CD14-positive monocyte (primary cell): ENCODE measurements around the gene BRSK2. TPM values are rescaled to one million over a fixed set of nuclear protein-coding genes. Genes with fewer than 3 reads are reported as not detected.

ENCODE experiments used
- DNase-seq, 3 donors: peaks; one replicate each; pipeline ENCODE4 v3.0.0-alpha.2; 2011 to 2022
- H2AFZ ChIP-seq: 2 replicates; pipeline ENCODE4 v1.6.0; 2012; ENCODE audit warnings: mild to moderate bottlenecking, low read depth, low read length, inconsistent platforms; ENCODE audit not compliant: insufficient read depth, poor library complexity, severe bottlenecking
- H3K27ac ChIP-seq, 2 donors: 1 replicate in 1 of 2; 2 replicates in 1 of 2; pipeline ENCODE4 v1.5.1; 2012 to 2013; ENCODE audit warnings: low read length in 2 of 2, control low read depth in 1 of 2, inconsistent platforms in 1 of 2, low read depth in 1 of 2, mild to moderate bottlenecking in 1 of 2
- H3K27me3 ChIP-seq, 2 donors: one replicate each; pipeline versions ENCODE4 v1.6.0 to v1.6.1; 2011 to 2013; ENCODE audit warnings: low read length in 2 of 2; ENCODE audit not compliant: control insufficient read depth in 2 of 2, insufficient read depth in 2 of 2
- H3K36me3 ChIP-seq, 2 donors: replicated peaks in 1 of 2; 1 replicate in 1 of 2; 2 replicates in 1 of 2; pipeline versions ENCODE4 v1.5.1 to v1.6.1; 2012 to 2013; ENCODE audit warnings: low read length in 2 of 2, control low read depth in 1 of 2, inconsistent platforms in 1 of 2, mild to moderate bottlenecking in 1 of 2; ENCODE audit not compliant: insufficient read depth in 2 of 2, control insufficient read depth in 1 of 2
- H3K4me1 ChIP-seq, 2 donors: 1 replicate in 1 of 2; 2 replicates in 1 of 2; pipeline versions ENCODE4 v1.5.1 to v1.6.1; 2012 to 2013; ENCODE audit warnings: low read length in 2 of 2, control low read depth in 1 of 2, inconsistent platforms in 1 of 2, mild to moderate bottlenecking in 1 of 2, moderate library complexity in 1 of 2; ENCODE audit not compliant: insufficient read depth in 2 of 2, control insufficient read depth in 1 of 2
- H3K4me2 ChIP-seq: replicated peaks from 2 replicates; pipeline ENCODE3; 2012; ENCODE audit warnings: low read length, moderate library complexity, mild to moderate bottlenecking; ENCODE audit not compliant: poor library complexity, severe bottlenecking; ENCODE audit errors: extremely low read depth
- H3K4me3 ChIP-seq, 3 experiments: fragments of 200-600 bp in 1 of 3; sonication (generic) in 1 of 3; replicated peaks in 1 of 3; 1 replicate in 2 of 3; 2 replicates in 1 of 3; pipeline ENCODE4 v1.5.1; 2011 to 2013; ENCODE audit warnings: low read length in 3 of 3, mild to moderate bottlenecking in 3 of 3, control low read depth in 2 of 3, low read depth in 2 of 3, inconsistent platforms in 1 of 3, moderate library complexity in 1 of 3
- H3K79me2 ChIP-seq: 2 replicates; pipeline ENCODE4 v1.6.0; 2012; ENCODE audit warnings: mild to moderate bottlenecking, control low read depth, inconsistent platforms, low read length, moderate library complexity; ENCODE audit not compliant: insufficient read depth
- H3K9ac ChIP-seq: 2 replicates; pipeline ENCODE4 v1.6.0; 2017; ENCODE audit warnings: low read length, mild to moderate bottlenecking; ENCODE audit not compliant: insufficient read depth, poor library complexity, severe bottlenecking
- H3K9me3 ChIP-seq, 2 donors: replicated peaks in 1 of 2; 1 replicate in 1 of 2; 2 replicates in 1 of 2; pipeline versions ENCODE4 v1.5.1 to v1.6.1; 2012 to 2013; ENCODE audit warnings: low read length in 2 of 2, control low read depth in 1 of 2; ENCODE audit not compliant: control insufficient read depth in 1 of 2, insufficient read depth in 1 of 2
- H4K20me1 ChIP-seq: 2 replicates; pipeline ENCODE4 v1.6.0; 2012; ENCODE audit warnings: mild to moderate bottlenecking, low read length, control low read depth, moderate library complexity; ENCODE audit not compliant: insufficient read depth
- H3K27ac Mint-ChIP-seq, 7 donors: one replicate each; pipeline ENCODE4 v1.8.0; 2020; ENCODE audit warnings: mild to moderate bottlenecking in 7 of 7, mixed read lengths in 7 of 7, moderate library complexity in 6 of 7, inconsistent platforms in 2 of 7
- H3K27me3 Mint-ChIP-seq, 3 donors: one replicate each; pipeline ENCODE4 v1.8.0; 2021 to 2022; ENCODE audit warnings: low read depth in 3 of 3, mild to moderate bottlenecking in 3 of 3, mixed read lengths in 3 of 3, moderate library complexity in 3 of 3, inconsistent platforms in 1 of 3
- H3K36me3 Mint-ChIP-seq, 2 donors: one replicate each; pipeline ENCODE4 v1.8.0; 2020; ENCODE audit warnings: mixed read lengths in 2 of 2, inconsistent platforms in 1 of 2, mild to moderate bottlenecking in 1 of 2
- H3K4me1 Mint-ChIP-seq: one replicate; pipeline ENCODE4 v1.8.0; 2020; ENCODE audit warnings: mild to moderate bottlenecking, mixed read lengths
- H3K4me3 Mint-ChIP-seq, 2 donors: one replicate each; pipeline ENCODE4 v1.8.0; 2020; ENCODE audit warnings: mild to moderate bottlenecking in 2 of 2, mixed read lengths in 2 of 2, moderate library complexity in 1 of 2
- H3K9me3 Mint-ChIP-seq, 7 donors: one replicate each; pipeline ENCODE4 v1.8.0; 2020 to 2022; ENCODE audit warnings: mixed read lengths in 7 of 7, mild to moderate bottlenecking in 6 of 7, moderate library complexity in 6 of 7, inconsistent platforms in 2 of 7
- WGBS: methylation state at CpG from one replicate; pipeline ENCODE4 v1.1.5; 2013; ENCODE audit warnings: missing lambda C conversion rate; ENCODE audit not compliant: insufficient coverage; 5-methylcytosine and 5-hydroxymethylcytosine counted together
- intact Hi-C, 2 donors: fragments of 100-400 bp; cut with micrococcal nuclease; formaldehyde crosslinking; loops; one replicate each; pipeline versions ENCODE4 v1.15.0 to v1.15.1; 2023
- polyA plus RNA-seq, 3 donors: library from polyadenylated mRNA; depleted of rRNA in 1 of 3; unstranded in 2 of 3; stranded (reverse) in 1 of 3; fragments of 300-500 nt in 2 of 3; fragments of >200 nt in 1 of 3; fragmentation: Illumina TruSeq in 2 of 3; gene quantifications; 1 replicate in 2 of 3; 2 replicates in 1 of 3; pipeline ENCODE4 v1.2.3, GENCODE V29; 2012 to 2021
- TF ChIP-seq, protein P1 (sequence below): fragments of 200-600 bp; IDR thresholded peaks from one replicate; pipeline ENCODE4 v1.8.0; 2022; ENCODE audit warnings: antibody characterized with exemption, mild to moderate bottlenecking

The BRSK2 gene
- polyA plus RNA-seq, 3 donors = 0.13 TPM; not detected in 2

DNA sequence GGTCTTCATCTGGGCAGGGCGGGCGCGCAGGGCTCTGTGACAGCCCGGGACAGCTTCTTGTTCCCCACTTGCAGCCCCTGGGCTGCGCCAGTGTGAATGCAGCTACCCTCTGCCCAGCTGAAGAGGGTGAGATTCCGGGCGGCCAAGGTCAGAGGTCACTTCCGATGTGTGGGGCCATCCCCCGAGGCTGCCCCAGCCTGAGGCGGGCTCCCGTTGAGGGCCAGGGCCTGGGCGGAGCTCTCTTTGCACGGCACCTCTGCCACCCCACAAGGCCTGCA lies 72.9 kb downstream of the BRSK2 start:
- no peaks in the 10 kb centered on the region for H3K4me1 Mint-ChIP-seq
- TF ChIP-seq, protein P1, sequence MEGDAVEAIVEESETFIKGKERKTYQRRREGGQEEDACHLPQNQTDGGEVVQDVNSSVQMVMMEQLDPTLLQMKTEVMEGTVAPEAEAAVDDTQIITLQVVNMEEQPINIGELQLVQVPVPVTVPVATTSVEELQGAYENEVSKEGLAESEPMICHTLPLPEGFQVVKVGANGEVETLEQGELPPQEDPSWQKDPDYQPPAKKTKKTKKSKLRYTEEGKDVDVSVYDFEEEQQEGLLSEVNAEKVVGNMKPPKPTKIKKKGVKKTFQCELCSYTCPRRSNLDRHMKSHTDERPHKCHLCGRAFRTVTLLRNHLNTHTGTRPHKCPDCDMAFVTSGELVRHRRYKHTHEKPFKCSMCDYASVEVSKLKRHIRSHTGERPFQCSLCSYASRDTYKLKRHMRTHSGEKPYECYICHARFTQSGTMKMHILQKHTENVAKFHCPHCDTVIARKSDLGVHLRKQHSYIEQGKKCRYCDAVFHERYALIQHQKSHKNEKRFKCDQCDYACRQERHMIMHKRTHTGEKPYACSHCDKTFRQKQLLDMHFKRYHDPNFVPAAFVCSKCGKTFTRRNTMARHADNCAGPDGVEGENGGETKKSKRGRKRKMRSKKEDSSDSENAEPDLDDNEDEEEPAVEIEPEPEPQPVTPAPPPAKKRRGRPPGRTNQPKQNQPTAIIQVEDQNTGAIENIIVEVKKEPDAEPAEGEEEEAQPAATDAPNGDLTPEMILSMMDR = no peak
- intact Hi-C loops = no loop called here
- Histone ChIP-seq H3K4me2 (no peak overlapping the region), H3K36me3 (peaks cover 0 to 7% of the 10 kb centered on the region in 2 donors), H3K4me1 (no peaks in the 10 kb centered on the region), H3K27me3 (no peaks in the 10 kb centered on the region), H4K20me1 (no peaks in the 10 kb centered on the region), H3K27ac (no peak overlapping the region), H2AFZ (no peak overlapping the region), H3K9me3 (peaks cover 0 to 27% of the 10 kb centered on the region in 2 donors), H3K79me2 (no peaks in the 10 kb centered on the region), H3K4me3 (no peak overlapping the region), H3K9ac (no peak overlapping the region)
- peaks cover 0 to 5% (median 0%) of the 10 kb centered on the region in 3 donors for H3K27me3 Mint-ChIP-seq
- H3K36me3 Mint-ChIP-seq = peaks cover 16 to 17% of the 10 kb centered on the region in 2 donors
- WGBS = 97% methylated on average over 13 of the region's 13 CpGs
- DNase-seq = no peak
- no peak overlapping the region for H3K27ac Mint-ChIP-seq
- peaks cover 7 to 21% (median 12%) of the 10 kb centered on the region in 7 donors for H3K9me3 Mint-ChIP-seq
- H3K4me3 Mint-ChIP-seq = no peak overlapping the region

DNA sequence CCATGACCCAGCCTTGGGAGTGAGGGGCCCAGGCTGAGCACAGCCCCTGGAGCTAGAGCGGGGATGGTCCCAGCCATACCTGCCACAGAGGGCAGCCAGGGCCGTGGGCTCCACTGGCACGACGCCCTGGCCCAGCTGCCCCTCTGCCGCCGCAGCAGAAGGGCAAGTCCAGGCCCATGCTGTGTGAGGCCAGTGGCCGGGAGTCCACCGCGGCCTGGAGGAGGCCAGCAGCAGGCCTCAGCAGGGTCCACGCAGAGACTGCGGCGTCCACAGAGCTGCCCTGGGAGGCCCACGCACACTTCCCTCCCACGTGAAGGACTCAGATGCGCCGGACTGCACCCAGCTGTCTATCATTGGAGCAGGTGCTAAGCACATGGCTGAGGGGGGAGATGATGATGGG lies 73.3 kb downstream of the BRSK2 start:
- Mint-ChIP-seq H3K27me3 (peaks cover 0 to 5% (median 0%) of the 10 kb centered on the region in 3 donors), H3K9me3 (peaks cover 7 to 21% (median 12%) of the 10 kb centered on the region in 7 donors), H3K4me3 (no peak overlapping the region), H3K4me1 (no peaks in the 10 kb centered on the region), H3K27ac (no peak overlapping the region), H3K36me3 (peaks cover 16 to 17% of the 10 kb centered on the region in 2 donors)
- no peak overlapping the region for H3K27ac ChIP-seq
- peaks cover 0 to 7% of the 10 kb centered on the region in 2 donors for H3K36me3 ChIP-seq
- intact Hi-C loops = no loop called here
- 98% methylated on average over 10 of the region's 16 CpGs for WGBS
- H3K9ac ChIP-seq = no peak overlapping the region
- H2AFZ ChIP-seq = no peak overlapping the region
- H4K20me1 ChIP-seq = no peaks in the 10 kb centered on the region
- no peaks in the 10 kb centered on the region for H3K27me3 ChIP-seq
- no peaks in the 10 kb centered on the region for H3K4me1 ChIP-seq
- H3K4me2 ChIP-seq = no peak overlapping the region
- DNase-seq = no peak
- no peak overlapping the region for H3K4me3 ChIP-seq
- H3K79me2 ChIP-seq = no peaks in the 10 kb centered on the region
- H3K9me3 ChIP-seq = peaks cover 0 to 27% of the 10 kb centered on the region in 2 donors
- TF ChIP-seq, protein P1 = no peak
